Lower leg skin (tissue), 4 donors: ENCODE data around the gene KLHDC7B. TPM values are rescaled to one million over a fixed set of nuclear protein-coding genes. Genes with fewer than 3 reads are reported as not detected.
"Not testable (repeated sequence)": the region's sequence is repeated elsewhere in the genome, so short reads cannot be mapped to it uniquely, and the experiment has no call there.

ENCODE experiments used
- DNase-seq, 2 donors: peaks; one replicate each; pipeline ENCODE4 v3.0.0-alpha.2; 2019; ENCODE audit warnings: low spot score in 2 of 2
- H3K4me3 ChIP-seq: fragments of 200-600 bp; sonication (generic); 2 replicates; pipeline ENCODE4 v1.5.1; 2017; ENCODE audit warnings: mild to moderate bottlenecking, low read depth; ENCODE audit not compliant: poor library complexity, severe bottlenecking
- POLR2A ChIP-seq, 2 donors: fragments of 450-650 bp; IDR thresholded peaks; one replicate each; pipeline ENCODE4 v1.6.1; 2016 to 2017; ENCODE audit warnings: antibody characterized with exemption in 2 of 2, mild to moderate bottlenecking in 1 of 2, moderate library complexity in 1 of 2
- WGBS, 2 donors: methylation state at CpG; one replicate each; pipeline ENCODE4 v1.1.5; 2018; 5-methylcytosine and 5-hydroxymethylcytosine counted together
- intact Hi-C: fragments of 100-400 bp; cut with DNase I; formaldehyde crosslinking; loops from one replicate; pipeline ENCODE4 v1.15.0; 2023; ENCODE audit warnings: low total_unique reads
- total RNA-seq, 4 donors: library from RNA; depleted of rRNA; stranded (reverse); fragments of >200 nt; gene quantifications; one replicate each; pipeline ENCODE4 v1.1.0, GENCODE V29; 2016
- TF ChIP-seq, protein P1 (sequence below), 3 donors: fragments of 450-650 bp; IDR thresholded peaks; one replicate each; pipeline ENCODE4 v1.5.1; 2016; ENCODE audit warnings: antibody characterized with exemption in 3 of 3, mild to moderate bottlenecking in 3 of 3, moderate library complexity in 2 of 3

Gene KLHDC7B
- total RNA-seq, 4 donors from 2014 or later = 0.07 to 0.10 TPM; not detected in 2

- intact Hi-C loops = no loop called here
- TF ChIP-seq, protein P1, sequence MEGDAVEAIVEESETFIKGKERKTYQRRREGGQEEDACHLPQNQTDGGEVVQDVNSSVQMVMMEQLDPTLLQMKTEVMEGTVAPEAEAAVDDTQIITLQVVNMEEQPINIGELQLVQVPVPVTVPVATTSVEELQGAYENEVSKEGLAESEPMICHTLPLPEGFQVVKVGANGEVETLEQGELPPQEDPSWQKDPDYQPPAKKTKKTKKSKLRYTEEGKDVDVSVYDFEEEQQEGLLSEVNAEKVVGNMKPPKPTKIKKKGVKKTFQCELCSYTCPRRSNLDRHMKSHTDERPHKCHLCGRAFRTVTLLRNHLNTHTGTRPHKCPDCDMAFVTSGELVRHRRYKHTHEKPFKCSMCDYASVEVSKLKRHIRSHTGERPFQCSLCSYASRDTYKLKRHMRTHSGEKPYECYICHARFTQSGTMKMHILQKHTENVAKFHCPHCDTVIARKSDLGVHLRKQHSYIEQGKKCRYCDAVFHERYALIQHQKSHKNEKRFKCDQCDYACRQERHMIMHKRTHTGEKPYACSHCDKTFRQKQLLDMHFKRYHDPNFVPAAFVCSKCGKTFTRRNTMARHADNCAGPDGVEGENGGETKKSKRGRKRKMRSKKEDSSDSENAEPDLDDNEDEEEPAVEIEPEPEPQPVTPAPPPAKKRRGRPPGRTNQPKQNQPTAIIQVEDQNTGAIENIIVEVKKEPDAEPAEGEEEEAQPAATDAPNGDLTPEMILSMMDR (IDR thresholded peaks at IDR 0.05) = no peak
- TF ChIP-seq POLR2A (IDR thresholded peaks at IDR 0.05) = no peak
- no peak overlapping the region for H3K4me3 ChIP-seq
- no peak for DNase-seq
- 46 to 54% methylated on average over 8 of the region's 8 CpGs for WGBS, 2 donors
Measured at GRCh38 chr22:50516068-50516467, 29.6 kb upstream of the KLHDC7B start.

DNA sequence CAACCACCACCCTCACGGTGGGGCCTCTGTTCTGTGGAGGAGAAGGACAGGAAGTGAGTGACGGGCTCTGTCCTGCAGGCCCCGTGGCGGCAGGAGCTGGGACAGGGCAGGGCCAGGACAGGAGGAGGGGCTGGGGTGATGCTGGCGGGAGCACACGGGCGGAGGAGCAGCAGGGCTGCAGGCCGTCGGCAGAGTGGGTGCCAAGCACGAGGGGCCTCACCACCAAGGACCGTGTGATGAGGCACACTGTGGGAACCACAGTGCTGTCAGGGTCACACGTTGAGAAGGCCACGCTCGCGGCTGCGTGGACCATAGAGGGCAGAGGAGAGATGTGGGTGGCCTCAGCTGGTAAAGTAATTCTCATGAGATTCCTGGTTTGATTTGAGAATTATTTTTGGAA, 28.8 kb upstream of the KLHDC7B start:
- no peak overlapping the region for H3K4me3 ChIP-seq
- intact Hi-C loops = no loop called here
- TF ChIP-seq POLR2A (IDR thresholded peaks at IDR 0.05) = no peak
- TF ChIP-seq, protein P1 (IDR thresholded peaks at IDR 0.05) = no peak
- 77 to 81% methylated on average over 15 to 16 of the region's 16 CpGs for WGBS, 2 donors
- no peak for DNase-seq

DNA sequence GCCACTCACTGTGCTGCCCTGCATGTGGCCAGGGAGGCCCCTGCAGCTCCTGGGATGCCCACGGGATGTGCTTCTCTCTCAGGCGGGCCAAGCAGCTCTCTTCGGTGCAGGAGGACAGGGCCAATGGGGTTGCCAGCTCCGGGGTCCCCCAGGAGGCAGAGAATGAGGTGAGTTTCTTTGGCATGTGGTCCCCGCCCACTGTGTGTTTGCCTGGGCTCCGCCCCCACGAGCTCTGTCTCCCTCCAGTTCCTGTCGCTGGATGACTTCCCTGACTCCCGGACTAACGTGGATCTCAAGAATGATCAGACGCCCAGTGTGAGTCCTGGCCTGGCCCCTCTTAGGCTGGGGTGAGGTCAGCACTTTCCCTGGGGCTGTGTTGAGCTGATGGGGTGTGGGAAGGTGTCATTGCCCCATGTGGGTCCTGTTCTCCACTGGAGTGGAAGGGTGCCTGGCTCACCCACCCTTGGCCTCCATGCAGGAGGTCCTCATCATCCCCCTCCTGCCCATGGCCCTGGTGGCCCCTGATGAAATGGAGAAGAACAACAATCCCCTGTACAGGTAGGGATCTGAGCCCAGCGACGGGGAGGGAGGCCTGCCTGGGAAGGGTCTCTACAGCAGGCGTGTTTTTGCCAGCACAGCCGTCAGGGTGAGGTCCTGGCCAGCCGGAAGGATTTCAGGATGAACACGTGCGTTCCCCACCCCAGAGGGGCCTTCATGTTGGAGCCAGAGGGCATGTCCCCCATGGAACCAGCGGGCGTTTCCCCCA, 28.0 kb upstream of the KLHDC7B start:
- TF ChIP-seq, protein P1 (IDR thresholded peaks at IDR 0.05) = no peak
- TF ChIP-seq POLR2A (IDR thresholded peaks at IDR 0.05) = no peak
- WGBS, 2 donors = 86 to 88% methylated on average over 18 to 19 of the region's 20 CpGs
- intact Hi-C loops = no loop called here

DNA sequence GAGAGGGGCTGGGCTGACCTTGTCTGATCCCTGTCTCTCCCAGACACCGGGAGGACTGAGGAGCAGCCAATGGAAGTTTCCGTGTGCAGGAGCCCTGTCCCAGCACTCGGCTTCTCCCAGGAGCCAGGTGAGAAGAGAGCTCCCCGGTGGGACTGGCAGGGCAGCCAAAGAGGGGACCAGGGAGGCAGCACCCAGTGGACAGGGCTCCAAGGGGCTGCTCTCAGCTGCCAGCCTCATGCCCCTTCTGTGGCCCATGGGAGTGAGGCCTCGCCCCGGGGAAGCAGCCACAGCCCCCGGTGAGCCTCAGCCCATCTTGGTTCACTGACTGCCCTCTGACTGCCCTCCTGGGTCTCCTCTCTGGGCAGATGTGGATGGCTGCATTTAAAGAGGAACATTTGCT, 27.1 kb upstream of the KLHDC7B start:
- H3K4me3 ChIP-seq = no peak overlapping the region
- intact Hi-C loops = no loop called here
- DNase-seq = no peak
- 93 to 97% methylated on average over 5 to 7 of the region's 7 CpGs for WGBS, 2 donors
- TF ChIP-seq, protein P1 (IDR thresholded peaks at IDR 0.05) = no peak
- TF ChIP-seq POLR2A (IDR thresholded peaks at IDR 0.05) = no peak

More for the DNA sequence above, 28.0 kb upstream of the KLHDC7B start:
- DNase-seq = no peak
- no peak overlapping the region for H3K4me3 ChIP-seq

DNA sequence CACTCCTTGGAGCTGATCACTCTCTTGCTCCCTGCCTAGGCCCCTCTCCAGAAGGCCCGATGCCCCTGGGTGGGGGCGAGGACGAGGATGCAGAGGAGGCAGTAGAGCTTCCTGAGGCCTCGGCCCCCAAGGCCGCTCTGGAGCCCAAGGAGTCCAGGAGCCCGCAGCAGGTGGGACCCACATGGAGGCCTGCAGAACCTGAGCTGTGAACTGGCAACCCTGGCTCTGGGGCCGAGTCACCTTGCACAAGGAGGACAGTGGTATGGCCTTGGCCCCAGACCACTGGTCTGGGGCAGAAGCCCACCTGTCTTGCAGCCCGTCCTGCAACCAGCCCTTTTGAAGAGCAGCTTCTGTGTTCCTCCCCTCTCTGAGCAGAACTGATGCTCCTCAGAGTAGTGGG, 26.5 kb upstream of the KLHDC7B start:
- TF ChIP-seq POLR2A (IDR thresholded peaks at IDR 0.05) = no peak
- TF ChIP-seq, protein P1 (IDR thresholded peaks at IDR 0.05) = no peak
- 85 to 94% methylated on average over 6 to 8 of the region's 8 CpGs for WGBS, 2 donors
- intact Hi-C loops = no loop called here
- DNase-seq = no peak
- H3K4me3 ChIP-seq = no peak overlapping the region

DNA sequence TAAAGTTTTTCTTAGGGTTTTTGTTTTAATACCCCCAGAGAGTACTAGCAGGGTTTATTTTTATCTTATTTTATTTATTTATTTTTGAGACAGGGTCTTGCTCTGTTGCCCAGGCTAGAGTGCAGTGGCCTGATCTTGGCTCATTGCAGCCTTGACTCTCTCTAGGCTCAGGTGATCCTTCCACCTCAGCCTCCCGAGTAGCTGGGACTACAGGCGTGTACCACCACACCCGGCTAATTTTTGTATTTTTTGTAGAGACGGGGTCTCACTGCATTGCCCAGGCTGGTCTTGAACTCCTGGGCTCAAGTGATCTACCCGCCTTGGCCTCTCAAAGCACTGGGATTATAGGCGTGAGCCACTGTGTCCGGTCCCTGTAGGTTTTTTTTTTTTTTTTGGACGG, 25.5 kb upstream of the KLHDC7B start:
- WGBS, 2 donors = 96% methylated on average over 8 of the region's 8 CpGs
- intact Hi-C loops, DNase-seq, H3K4me3 ChIP-seq: not testable (repeated sequence)
